ENCODE measurements around the gene ZNF775.

ZNF775 gene

DNA sequence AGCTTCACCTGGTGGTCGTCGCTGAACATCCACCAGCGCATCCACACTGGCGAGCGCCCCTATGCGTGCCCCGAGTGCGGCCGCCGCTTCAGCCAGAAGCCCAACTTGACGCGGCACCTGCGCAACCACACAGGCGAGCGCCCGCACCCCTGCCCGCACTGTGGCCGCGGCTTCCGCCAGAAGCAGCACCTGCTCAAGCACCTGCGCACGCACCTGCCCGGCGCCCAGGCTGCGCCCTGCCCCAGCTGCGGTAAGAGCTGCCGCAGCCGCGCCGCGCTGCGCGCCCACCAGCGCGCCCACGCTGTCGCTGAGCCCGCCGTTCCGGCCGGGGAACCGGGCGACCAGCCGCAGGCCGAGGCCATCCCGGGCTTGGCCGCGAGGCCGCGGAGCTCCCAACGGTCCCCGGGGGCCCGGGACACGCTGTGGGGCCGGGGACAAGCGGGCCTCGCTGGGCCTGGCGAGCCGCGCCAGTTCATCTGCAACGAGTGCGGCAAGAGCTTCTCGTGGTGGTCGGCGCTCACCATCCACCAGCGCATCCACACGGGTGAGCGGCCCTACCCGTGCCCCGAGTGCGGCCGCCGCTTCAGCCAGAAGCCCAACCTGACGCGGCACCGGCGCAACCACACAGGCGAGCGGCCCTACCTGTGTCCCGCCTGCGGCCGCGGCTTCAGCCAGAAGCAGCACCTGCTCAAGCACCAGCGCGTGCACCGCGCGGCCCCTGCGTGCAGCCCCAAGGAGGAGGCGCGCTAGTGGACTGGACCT, 18.4 kb downstream of the ZNF775 start:
- H3K4me3 ChIP-seq (ENCODE audit: low read length) = no peak overlapping the region
- H3K27me3 ChIP-seq (ENCODE audit: control insufficient read depth, low read length) = no peaks in the 10 kb centered on the region
- no peak overlapping the region for H3K27ac ChIP-seq (ENCODE audit: low read depth, low read length)
- H3K36me3 ChIP-seq (ENCODE audit: control insufficient read depth, low read length) = peaks cover 12% of the 10 kb centered on the region
- no peaks in the 10 kb centered on the region for H3K9me2 ChIP-seq (replicated peaks; ENCODE audit: control insufficient read depth, low read length)
- TF ChIP-seq EZH2phosphoT487 (IDR thresholded peaks at IDR 0.05; ENCODE audit: borderline replicate concordance, low read length) (no peak), CTCF (IDR thresholded peaks at IDR 0.05; ENCODE audit: low read depth, low read length, poor library complexity, severe bottlenecking) (no peak)
- H3K9me3 ChIP-seq (ENCODE audit: control insufficient read depth, insufficient read depth, low read length) = no peaks in the 10 kb centered on the region
- H3F3A ChIP-seq (ENCODE audit: control insufficient read depth, insufficient read depth) = peaks cover 9% of the 10 kb centered on the region; the same call in 1 of the 2 replicates
- H3K4me1 ChIP-seq (ENCODE audit: control insufficient read depth, low read length) = no peaks in the 10 kb centered on the region
- no peaks in the 10 kb centered on the region for H4K20me1 ChIP-seq (ENCODE audit: control insufficient read depth, insufficient read depth, low read depth, low read length)
- no peak overlapping the region for H3K4me2 ChIP-seq (ENCODE audit: low read length)
- H3K79me2 ChIP-seq (ENCODE audit: control insufficient read depth, low read length) = no peaks in the 10 kb centered on the region

- H3K79me2 ChIP-seq (ENCODE audit: control insufficient read depth, low read length) = no peaks in the 10 kb centered on the region
- no peaks in the 10 kb centered on the region for H3K4me1 ChIP-seq (ENCODE audit: control insufficient read depth, low read length)
- H3K9me3 ChIP-seq (ENCODE audit: control insufficient read depth, insufficient read depth, low read length) = no peaks in the 10 kb centered on the region
- no peak overlapping the region for H3K27ac ChIP-seq (ENCODE audit: low read depth, low read length)
- peaks cover 9% of the 10 kb centered on the region; the same call in 1 of the 2 replicates for H3F3A ChIP-seq (ENCODE audit: control insufficient read depth, insufficient read depth)
- H3K36me3 ChIP-seq (ENCODE audit: control insufficient read depth, low read length) = peaks cover 12% of the 10 kb centered on the region
- no peaks in the 10 kb centered on the region for H4K20me1 ChIP-seq (ENCODE audit: control insufficient read depth, insufficient read depth, low read depth, low read length)
- no peaks in the 10 kb centered on the region for H3K27me3 ChIP-seq (ENCODE audit: control insufficient read depth, low read length)
- H3K9me2 ChIP-seq (replicated peaks; ENCODE audit: control insufficient read depth, low read length) = no peaks in the 10 kb centered on the region
- no peak for TF ChIP-seq CTCF (IDR thresholded peaks at IDR 0.05; ENCODE audit: low read depth, low read length, poor library complexity, severe bottlenecking)
- no peak overlapping the region for H3K4me3 ChIP-seq (ENCODE audit: low read length)
- no peak overlapping the region for H3K4me2 ChIP-seq (ENCODE audit: low read length)
Measured at GRCh38 chr7:150398108-150398964, 19.2 kb downstream of the ZNF775 start.

- H3K27me3 ChIP-seq (ENCODE audit: control insufficient read depth, low read length) = no peaks in the 10 kb centered on the region
- peaks cover 8% of the 10 kb centered on the region; the same call in 1 of the 2 replicates for H3F3A ChIP-seq (ENCODE audit: control insufficient read depth, insufficient read depth)
- no peaks in the 10 kb centered on the region for H3K9me3 ChIP-seq (ENCODE audit: control insufficient read depth, insufficient read depth, low read length)
- no peak overlapping the region for H3K4me2 ChIP-seq (ENCODE audit: low read length)
- TF ChIP-seq EZH2phosphoT487 (IDR thresholded peaks at IDR 0.05; ENCODE audit: borderline replicate concordance, low read length) = no peak
- H3K4me1 ChIP-seq (ENCODE audit: control insufficient read depth, low read length) = peaks cover 5% of the 10 kb centered on the region
- no peaks in the 10 kb centered on the region for H3K79me2 ChIP-seq (ENCODE audit: control insufficient read depth, low read length)
- no peak overlapping the region for H3K27ac ChIP-seq (ENCODE audit: low read depth, low read length)
- H3K9me2 ChIP-seq (replicated peaks; ENCODE audit: control insufficient read depth, low read length) = no peaks in the 10 kb centered on the region
- no peak overlapping the region for H3K4me3 ChIP-seq (ENCODE audit: low read length)
- peaks cover 12% of the 10 kb centered on the region for H3K36me3 ChIP-seq (ENCODE audit: control insufficient read depth, low read length)
- H4K20me1 ChIP-seq (ENCODE audit: control insufficient read depth, insufficient read depth, low read depth, low read length) = no peaks in the 10 kb centered on the region
Measured at GRCh38 chr7:150398965-150399320, 19.8 kb downstream of the ZNF775 start.

Measured in DOHH2 (cell line).